H1 (cell line): ENCODE measurements around the gene PEX14. TPM values are rescaled to one million over a fixed set of nuclear protein-coding genes. Genes with fewer than 3 reads are reported as not detected.

ENCODE experiments used
- EZH2 ChIP-seq: fragments of 200-600 bp; sonication (generic); IDR thresholded peaks from 2 replicates; pipeline ENCODE4 v1.7.1; 2012; ENCODE audit warnings: low read depth, mild to moderate bottlenecking, moderate library complexity, low read length, inconsistent platforms; ENCODE audit not compliant: severe bottlenecking
- GABPA ChIP-seq: IDR thresholded peaks from 2 replicates; pipeline ENCODE4 v1.6.1; 2011; ENCODE audit warnings: mild to moderate bottlenecking, low read length, moderate library complexity, borderline replicate concordance; ENCODE audit not compliant: insufficient read depth
- POLR2AphosphoS5 ChIP-seq: IDR thresholded peaks from 2 replicates; pipeline ENCODE4 v1.6.1; 2011; ENCODE audit warnings: low read depth, low read length
- POU5F1 ChIP-seq: IDR thresholded peaks from 2 replicates; pipeline ENCODE4 v1.6.1; 2011; ENCODE audit warnings: low read depth, mild to moderate bottlenecking, low read length, moderate library complexity
- RNF2 ChIP-seq: fragments of 200-900, 300-1000 bp; sonication (generic); IDR thresholded peaks from 2 replicates; pipeline ENCODE4 v1.7.1; 2016; ENCODE audit warnings: borderline replicate concordance, low read depth, mild to moderate bottlenecking, antibody characterized with exemption, low read length; ENCODE audit not compliant: poor library complexity, severe bottlenecking; ENCODE audit errors: missing control alignments
- SIN3A ChIP-seq, 2 experiments: IDR thresholded peaks in 1 of 2; conservative IDR thresholded peaks in 1 of 2; 2 replicates each; pipeline ENCODE4 v1.6.1; 2011 to 2012; ENCODE audit warnings: low read length in 2 of 2, improper control_type of control experiment in 1 of 2, low read depth in 1 of 2, mild to moderate bottlenecking in 1 of 2
- polyA plus RNA-seq, 7 experiments: library from polyadenylated mRNA; depleted of rRNA in 3 of 7; stranded (reverse) in 5 of 7; unstranded in 2 of 7; fragments of >200 nt in 5 of 7; fragments of 200-250 nt in 2 of 7; gene quantifications; 1 replicate in 5 of 7; 2 replicates in 1 of 7; 4 replicates in 1 of 7; pipeline versions ENCODE4 v1.2.1 to v1.2.3, GENCODE V29; 2011 to 2013; ENCODE audit warnings: missing spikeins in 2 of 7, mixed read lengths in 2 of 7
- total RNA-seq: library from RNA; stranded (reverse); fragmentation: NEBNext Ultra II Directional; extraction: Animal tissue kit (Norgen Biotek cat#: 25700); gene quantifications from 2 replicates; pipeline ENCODE4 v1.2.1, GENCODE V29; 2021
- TF ChIP-seq, protein P1 (sequence below): IDR thresholded peaks from 2 replicates; pipeline ENCODE4 v1.6.1; 2012; ENCODE audit warnings: inconsistent platforms

Gene PEX14
- total and polyA plus RNA-seq, 2 of the 8 experiments (the other 6 are each of a cell fraction or from before 2014, with no cell fraction given), result 13.0 to 19.8 TPM

DNA sequence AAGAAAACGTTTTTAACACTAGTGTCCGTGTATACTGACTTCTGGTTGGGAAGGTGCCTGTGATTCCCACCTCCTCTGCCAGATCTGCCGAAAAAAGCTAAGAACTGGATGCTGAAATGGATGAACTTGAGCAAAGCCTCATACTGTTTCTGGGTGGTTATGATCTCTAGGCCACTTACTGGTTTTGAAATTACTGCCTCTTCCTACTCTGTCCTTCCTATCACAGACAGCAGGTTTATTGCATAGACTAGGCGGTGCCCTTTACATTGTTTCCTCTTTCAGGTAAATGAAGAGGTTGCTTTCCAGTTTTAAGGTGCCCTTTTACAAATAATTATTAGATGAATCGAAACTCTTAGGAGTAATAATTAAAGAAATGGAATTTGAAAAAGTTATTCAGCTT lies 27.5 kb downstream of the PEX14 start (continued):
- TF ChIP-seq POU5F1 (no peak), POLR2AphosphoS5 (no peak), EZH2 (no peak), RNF2 (no peak), SIN3A (conservative IDR thresholded peaks at IDR 0.05 in 1 of 2, IDR thresholded peaks at IDR 0.05 in 1 of 2; ENCODE audit: low read depth in 1 of 2, low read length in 2 of 2) (no peak), GABPA (no peak)
- TF ChIP-seq, protein P1, sequence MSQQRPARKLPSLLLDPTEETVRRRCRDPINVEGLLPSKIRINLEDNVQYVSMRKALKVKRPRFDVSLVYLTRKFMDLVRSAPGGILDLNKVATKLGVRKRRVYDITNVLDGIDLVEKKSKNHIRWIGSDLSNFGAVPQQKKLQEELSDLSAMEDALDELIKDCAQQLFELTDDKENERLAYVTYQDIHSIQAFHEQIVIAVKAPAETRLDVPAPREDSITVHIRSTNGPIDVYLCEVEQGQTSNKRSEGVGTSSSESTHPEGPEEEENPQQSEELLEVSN, result no peak
